ENCODE measurements around the gene CRLF3.

DNA sequence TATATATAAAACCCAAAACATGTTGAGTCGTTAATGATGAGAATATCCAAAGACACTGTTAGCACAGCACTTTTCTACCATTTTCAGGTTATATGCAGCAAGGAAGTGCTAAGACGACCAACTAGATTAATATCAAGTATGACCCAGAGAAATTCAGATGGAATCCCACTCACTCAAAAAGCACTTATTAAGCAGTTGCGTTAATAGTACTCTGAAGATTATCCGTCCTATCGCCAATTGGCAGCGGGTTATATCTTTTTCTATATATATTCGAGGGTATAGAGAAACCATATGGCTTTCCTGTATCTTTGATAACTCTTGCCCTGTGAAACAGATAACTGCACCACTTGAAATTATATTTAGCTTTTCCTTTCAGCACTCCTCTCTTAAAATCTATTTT lies 1.1 kb downstream of the CRLF3 start:
- TF ChIP-seq BHLHE40 (IDR thresholded peaks at IDR 0.05; ENCODE audit: borderline replicate concordance): no peak
- no peak for TF ChIP-seq NFRKB (IDR thresholded peaks at IDR 0.05)
- no peak for TF ChIP-seq HDGF (IDR thresholded peaks at IDR 0.05; ENCODE audit: borderline replicate concordance)
- TF ChIP-seq SP1 (IDR thresholded peaks at IDR 0.05): no peak
- TF ChIP-seq CTBP1 (IDR thresholded peaks at IDR 0.05; ENCODE audit: borderline replicate concordance): no peak
- no peak for TF ChIP-seq ELF4 (IDR thresholded peaks at IDR 0.05)
- no peak for TF ChIP-seq FOXA1 (IDR thresholded peaks at IDR 0.05)
- no peak for TF ChIP-seq TARDBP (IDR thresholded peaks at IDR 0.05)
- TF ChIP-seq LEF1 (IDR thresholded peaks at IDR 0.05; ENCODE audit: borderline replicate concordance): no peak
- TF ChIP-seq ZNF384 (IDR thresholded peaks at IDR 0.05): no peak
